Hepatocyte (in vitro differentiated cells): ENCODE measurements around the gene LSM12. TPM values are rescaled to one million over a fixed set of nuclear protein-coding genes. Genes with fewer than 3 reads are reported as not detected.
"Not testable (repeated sequence)": the region's sequence is repeated elsewhere in the genome, so short reads cannot be mapped to it uniquely, and the experiment has no call there.

Source experiments
- DNase-seq: peaks from one replicate; pipeline ENCODE4 v3.0.0-alpha.2; 2016; ENCODE audit warnings: low spot score
- H2AFZ ChIP-seq: fragments of 200-600 bp; sonication (generic); 2 replicates; pipeline ENCODE4 v1.6.0; 2016; ENCODE audit warnings: antibody characterized with exemption, mild to moderate bottlenecking
- H3K27ac ChIP-seq: fragments of 200-600 bp; sonication (generic); 2 replicates; pipeline ENCODE4 v1.5.1; 2016; ENCODE audit warnings: mild to moderate bottlenecking
- H3K27me3 ChIP-seq: fragments of 200-600 bp; sonication (generic); 2 replicates; pipeline ENCODE4 v1.6.1; 2016
- H3K36me3 ChIP-seq: fragments of 200-600 bp; sonication (generic); replicated peaks from 2 replicates; pipeline ENCODE4 v1.5.1; 2016; ENCODE audit warnings: low read depth; ENCODE audit not compliant: insufficient read depth
- H3K4me1 ChIP-seq: fragments of 200-600 bp; sonication (generic); 2 replicates; pipeline ENCODE4 v1.5.1; 2016; ENCODE audit warnings: mild to moderate bottlenecking, moderate library complexity; ENCODE audit not compliant: insufficient read depth
- H3K4me2 ChIP-seq: fragments of 200-600 bp; sonication (generic); 2 replicates; pipeline ENCODE4 v1.6.0; 2016
- H3K4me3 ChIP-seq: fragments of 200-600 bp; sonication (generic); 2 replicates; pipeline ENCODE4 v1.5.1; 2016; ENCODE audit warnings: mild to moderate bottlenecking
- H3K79me2 ChIP-seq: fragments of 200-600 bp; sonication (generic); 2 replicates; pipeline ENCODE4 v1.6.0; 2017; ENCODE audit warnings: mild to moderate bottlenecking
- H3K9me2 ChIP-seq: fragments of 200-600 bp; sonication (generic); replicated peaks from 2 replicates; pipeline ENCODE4 v1.6.0; 2017; ENCODE audit warnings: mild to moderate bottlenecking; ENCODE audit not compliant: insufficient read depth
- H3K9me3 ChIP-seq: fragments of 200-600 bp; sonication (generic); 2 replicates; pipeline ENCODE4 v1.5.1; 2016; ENCODE audit warnings: low read depth, mild to moderate bottlenecking
- H4K20me1 ChIP-seq: fragments of 200-600 bp; sonication (generic); 2 replicates; pipeline ENCODE4 v1.6.0; 2016; ENCODE audit warnings: mild to moderate bottlenecking; ENCODE audit not compliant: insufficient read depth, poor library complexity, severe bottlenecking
- CTCF ChIP-seq: fragments of 200-600 bp; sonication (generic); IDR thresholded peaks from 2 replicates; pipeline ENCODE4 v1.5.1; 2016; ENCODE audit warnings: antibody characterized with exemption, mild to moderate bottlenecking; ENCODE audit not compliant: poor library complexity
- EZH2 ChIP-seq: fragments of 200-600 bp; sonication (generic); IDR thresholded peaks from 2 replicates; pipeline ENCODE4 v1.6.1; 2016; ENCODE audit warnings: antibody characterized with exemption, mild to moderate bottlenecking, borderline replicate concordance
- EZH2phosphoT487 ChIP-seq: fragments of 200-600 bp; sonication (generic); IDR thresholded peaks from one replicate; pipeline ENCODE4 v1.6.1; 2018; ENCODE audit warnings: antibody characterized with exemption, mild to moderate bottlenecking, low read depth, moderate library complexity; ENCODE audit not compliant: unreplicated experiment, severe bottlenecking
- WGBS: methylation state at CpG from one replicate; pipeline ENCODE4 v1.1.6; 2016; ENCODE audit warnings: low lambda C conversion rate; ENCODE audit errors: missing lambda C conversion rate; 5-methylcytosine and 5-hydroxymethylcytosine counted together
- polyA plus RNA-seq: library from polyadenylated mRNA; unstranded; fragments of >200 nt; fragmentation: Nextera tagmentation; extraction: Ambion mirVana; gene quantifications from 2 replicates; pipeline ENCODE4 v1.2.1, GENCODE V29; 2016
- total RNA-seq: library from RNA; depleted of rRNA; stranded (reverse); fragments of >200 nt; gene quantifications from 2 replicates; pipeline ENCODE4 v1.2.3, GENCODE V29; 2014

The LSM12 gene
- total and polyA plus RNA-seq, 2 experiments from 2014 or later, result 40.4 to 44.5 TPM

GRCh38 chr17:44023545-44024270 is 42.8 kb downstream of the LSM12 start:
- H3K4me2 ChIP-seq, result no peak overlapping the region
- no peaks in the 10 kb centered on the region for H3K9me2 ChIP-seq
- H3K27ac ChIP-seq, result no peak overlapping the region
- H3K9me3 ChIP-seq, result no peaks in the 10 kb centered on the region
- no peak overlapping the region for H2AFZ ChIP-seq
- 96% methylated on average over 22 of the region's 22 CpGs for WGBS
- H4K20me1 ChIP-seq, result no peaks in the 10 kb centered on the region
- no peak overlapping the region for H3K4me3 ChIP-seq
- H3K4me1 ChIP-seq, result no peaks in the 10 kb centered on the region
- H3K36me3 ChIP-seq, result no peaks in the 10 kb centered on the region
- no peaks in the 10 kb centered on the region for H3K79me2 ChIP-seq
- no peak for DNase-seq
- TF ChIP-seq EZH2, result no peak
- no peaks in the 10 kb centered on the region for H3K27me3 ChIP-seq

GRCh38 chr17:44022246-44022645 is 44.2 kb downstream of the LSM12 start:
- no peaks in the 10 kb centered on the region for H3K36me3 ChIP-seq
- TF ChIP-seq EZH2phosphoT487 (no peak), CTCF (no peak), EZH2 (no peak)
- WGBS, result 92% methylated on average over 2 of the region's 2 CpGs
- H3K4me1 ChIP-seq, result no peaks in the 10 kb centered on the region
- H2AFZ ChIP-seq, result no peak overlapping the region
- no peak for DNase-seq
- no peaks in the 10 kb centered on the region for H3K79me2 ChIP-seq
- no peak overlapping the region for H3K4me3 ChIP-seq
- no peaks in the 10 kb centered on the region for H4K20me1 ChIP-seq
- no peaks in the 10 kb centered on the region for H3K27me3 ChIP-seq
- H3K27ac ChIP-seq, result no peak overlapping the region
- H3K9me3 ChIP-seq, result no peaks in the 10 kb centered on the region
- H3K4me2 ChIP-seq, result no peak overlapping the region
- H3K9me2 ChIP-seq, result no peaks in the 10 kb centered on the region

- not testable (repeated sequence) for H2AFZ ChIP-seq, H3K4me3 ChIP-seq, H3K36me3 ChIP-seq, H4K20me1 ChIP-seq, H3K79me2 ChIP-seq, H3K9me2 ChIP-seq, DNase-seq, H3K27me3 ChIP-seq, H3K4me2 ChIP-seq, H3K27ac ChIP-seq, H3K9me3 ChIP-seq, H3K4me1 ChIP-seq
- WGBS, result 93% methylated on average over 7 of the region's 7 CpGs
These were observed 45.2 kb downstream of the LSM12 start for GRCh38 chr17:44021227-44021626.

- no peaks in the 10 kb centered on the region for H3K9me2 ChIP-seq
- peak within 1 kb of the TSS; percentile 72 for H3K4me3 ChIP-seq
- H3K4me2 ChIP-seq, result peak within 1 kb of the TSS; percentile 89
- TF ChIP-seq CTCF, result no peak
- TF ChIP-seq EZH2phosphoT487, result no peak
- no peak for TF ChIP-seq EZH2
- no peaks in the 10 kb centered on the region for H3K9me3 ChIP-seq
- H3K36me3 ChIP-seq, result no peaks in the 10 kb centered on the region
- peaks cover 6% of the 10 kb centered on the region for H3K79me2 ChIP-seq
- peak; percentile 95 for DNase-seq
- 2% methylated on average over 42 of the region's 43 CpGs for WGBS
- peak within 1 kb of the TSS; percentile 87 for H3K27ac ChIP-seq
- no peaks in the 10 kb centered on the region for H3K27me3 ChIP-seq
- peak within 1 kb of the TSS; percentile 99 for H2AFZ ChIP-seq
- H3K4me1 ChIP-seq, result peaks cover 10% of the 10 kb centered on the region
- H4K20me1 ChIP-seq, result no peaks in the 10 kb centered on the region
These were observed 51.9 kb downstream of the LSM12 start, which contains the start of gene TMEM101 for GRCh38 chr17:44014437-44015172. TMEM101 (minus strand) TSS chr17:44014963; CDS start chr17:44014952, 11 bp downstream.
